Brain pericyte (primary cell): ENCODE measurements around the gene CLK4.
A peak's percentile ranks its signal among the peaks of the same experiment; 100 is the strongest.

Experiments
- DNase-seq: peaks from one replicate; pipeline ENCODE4 v3.0.0-alpha.2; 2012; ENCODE audit warnings: low read depth, low spot score

Gene CLK4

DNA sequence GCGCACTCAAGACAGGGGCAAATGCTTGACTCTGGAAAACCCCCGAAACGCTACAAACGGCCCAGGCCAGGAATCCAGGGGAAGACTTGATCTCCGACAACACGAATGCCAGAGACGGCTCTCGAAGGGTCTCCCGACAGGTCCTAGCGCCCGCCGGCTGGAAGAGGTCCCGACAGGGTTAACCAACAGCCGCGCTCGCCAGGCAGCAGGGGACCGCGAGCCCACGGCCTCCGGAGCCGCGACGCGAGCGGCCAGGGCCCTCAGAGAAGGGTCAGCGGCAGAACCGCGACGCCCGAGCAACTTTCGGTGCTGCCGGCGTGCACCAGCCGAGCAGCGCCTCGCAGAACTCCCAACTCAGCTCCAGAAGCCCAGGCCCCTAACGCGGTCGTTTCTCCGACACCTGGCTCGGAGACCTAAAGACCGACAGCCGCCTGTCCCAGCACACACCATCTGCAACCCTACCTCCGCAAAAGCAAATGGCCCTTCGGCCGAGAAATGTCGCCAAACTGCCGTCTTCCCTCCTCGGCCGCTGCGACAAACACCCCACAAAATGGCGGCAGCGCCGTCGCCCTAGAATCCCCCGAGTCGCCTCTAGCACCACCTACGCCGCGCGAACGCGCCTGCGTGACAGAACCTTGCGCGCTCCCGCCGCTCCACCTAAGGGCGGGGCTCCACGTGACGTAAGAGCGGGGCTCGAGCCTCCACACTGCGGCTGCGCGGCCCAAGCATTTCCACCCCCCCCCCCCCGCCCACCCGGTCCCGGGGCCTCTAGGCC, at the start of gene CLK4:
CLK4 (minus strand) TSS at position 567 of the 775 bp plus-strand sequence. CDS start 3,634 bp downstream, outside the sequence.
- peak; percentile 67 for DNase-seq

DNA sequence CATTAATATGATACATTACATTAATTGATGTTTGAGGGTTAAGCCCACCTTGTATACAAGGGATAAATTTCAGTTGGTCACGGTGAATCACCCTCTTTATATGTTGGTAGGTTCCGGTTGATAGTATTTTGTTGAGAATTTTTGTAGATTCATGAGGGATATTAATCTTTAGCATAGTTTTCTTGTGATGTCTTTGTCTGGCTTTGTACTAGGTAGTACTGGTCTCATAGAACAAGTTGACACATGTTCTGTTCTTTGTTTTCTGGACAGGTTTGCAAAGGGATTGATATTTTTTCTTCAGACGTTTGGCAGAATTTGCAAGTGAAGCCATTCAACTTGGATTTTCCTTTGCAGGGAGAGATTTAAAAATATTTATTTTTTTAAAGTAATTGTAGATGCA, 49.1 kb upstream of the CLK4 start:
- DNase-seq = no peak

DNA sequence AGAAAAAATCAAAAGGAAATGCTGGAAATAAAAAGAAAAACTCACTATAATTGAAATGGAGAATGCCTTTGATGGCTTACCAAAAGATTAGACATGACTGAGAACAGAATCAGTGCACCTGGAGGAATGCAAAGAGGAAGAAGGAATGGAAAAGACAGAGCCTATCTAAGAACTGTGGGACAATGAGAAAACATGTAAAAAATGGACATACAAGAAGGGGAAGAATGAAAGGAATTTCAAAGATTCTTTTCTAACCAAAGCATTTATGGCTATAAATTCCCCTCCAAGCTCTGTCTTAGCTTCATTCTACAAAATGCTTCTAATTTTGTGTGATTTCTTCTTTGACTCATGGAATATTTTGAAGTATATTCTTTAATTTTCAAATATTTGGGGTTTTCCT, 47.5 kb upstream of the CLK4 start:
- DNase-seq = no peak

DNA sequence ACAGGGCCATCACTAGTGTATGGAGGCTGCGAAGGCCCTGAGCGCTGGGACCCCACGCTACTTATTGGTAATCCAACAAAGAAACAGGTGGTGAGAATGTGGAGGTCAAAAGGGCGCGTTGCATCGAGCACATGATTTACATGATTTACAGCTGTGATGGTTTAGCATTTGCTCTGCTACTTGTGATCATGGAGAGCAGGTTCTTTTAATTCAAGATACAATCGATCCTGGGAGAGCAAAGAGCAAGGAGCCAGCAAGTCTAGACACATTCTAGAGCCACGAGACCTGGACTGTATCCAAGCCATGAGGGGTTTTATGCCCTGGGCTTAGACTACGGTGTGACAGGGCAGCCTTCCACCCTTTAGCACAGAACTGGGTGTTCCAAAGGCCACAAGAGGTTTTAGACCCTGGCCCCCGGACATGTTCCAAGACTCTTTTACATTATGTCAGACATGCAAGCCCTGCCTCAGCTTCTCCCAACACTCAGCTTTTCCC, 47.0 kb upstream of the CLK4 start:
- DNase-seq = no peak

DNA sequence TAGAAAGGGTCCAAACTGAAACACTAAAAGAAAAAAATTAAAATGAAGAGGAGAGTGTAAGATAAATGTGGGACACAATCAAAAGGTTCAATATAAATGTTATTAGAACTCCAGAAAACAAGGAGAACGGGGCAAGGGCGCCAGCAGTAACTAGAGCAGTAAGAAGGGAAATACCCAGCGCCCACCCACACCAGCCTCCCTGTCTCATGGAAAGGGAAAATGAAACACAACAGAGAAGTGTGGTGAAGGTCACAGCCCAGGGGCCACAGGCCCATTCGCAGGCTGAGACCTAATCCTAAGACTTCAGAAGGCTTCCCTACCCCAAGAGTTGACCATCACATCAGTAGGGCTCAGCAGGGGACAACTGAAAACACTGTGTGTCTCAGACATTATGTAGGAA, 45.8 kb upstream of the CLK4 start:
- DNase-seq = no peak

DNA sequence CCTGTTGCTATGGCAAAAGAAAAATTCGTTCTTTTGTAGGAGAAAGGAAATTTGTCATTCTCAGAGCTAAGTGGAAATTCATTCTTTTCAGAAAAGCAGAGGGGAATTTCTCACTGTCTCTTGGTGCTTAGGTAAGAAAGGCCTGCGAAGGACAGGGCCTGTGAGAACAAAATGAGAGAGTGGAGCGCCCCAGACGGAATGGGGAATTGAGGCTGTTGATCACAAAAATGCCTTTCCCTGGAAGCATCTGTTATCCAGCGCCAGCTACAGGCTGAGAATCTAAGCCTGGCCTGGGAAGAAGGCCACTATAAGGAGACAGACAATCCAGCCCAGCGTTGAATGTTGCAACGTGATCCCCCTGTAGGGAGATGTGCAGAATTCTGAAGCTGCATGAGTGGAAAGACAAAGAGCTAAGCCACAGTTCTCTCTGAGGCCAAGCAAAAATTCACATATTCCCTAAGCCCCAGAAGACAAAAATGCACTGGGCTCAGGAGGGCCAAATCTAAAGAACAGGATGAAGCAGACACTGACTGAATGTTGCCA, 44.8 kb upstream of the CLK4 start:
- DNase-seq = no peak

DNA sequence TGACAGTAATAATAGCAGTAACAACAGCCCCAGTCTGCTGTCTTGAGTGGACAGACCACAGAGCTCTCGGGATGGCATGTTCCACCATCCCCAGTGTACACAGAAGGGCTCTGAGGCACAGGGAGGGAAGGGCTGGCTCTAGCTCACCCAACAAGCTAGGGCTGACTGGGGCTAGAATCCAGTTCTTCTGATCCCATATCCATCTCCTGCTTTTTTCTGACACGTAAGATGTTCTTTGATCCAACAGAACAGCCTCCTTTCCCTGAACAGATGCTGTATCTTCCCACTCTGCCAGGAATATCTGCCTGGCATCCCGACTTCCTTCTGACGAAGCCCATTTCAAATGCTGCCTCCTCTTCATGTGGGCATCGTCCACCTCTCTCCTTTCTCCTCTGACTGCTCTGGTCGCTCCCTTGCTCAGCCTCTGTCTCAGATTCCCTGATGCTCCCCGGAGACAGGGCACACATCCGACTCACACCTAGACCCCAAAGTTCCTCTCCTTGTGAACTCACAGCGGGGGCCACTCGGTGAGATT, 43.6 kb upstream of the CLK4 start:
- no peak for DNase-seq

DNA sequence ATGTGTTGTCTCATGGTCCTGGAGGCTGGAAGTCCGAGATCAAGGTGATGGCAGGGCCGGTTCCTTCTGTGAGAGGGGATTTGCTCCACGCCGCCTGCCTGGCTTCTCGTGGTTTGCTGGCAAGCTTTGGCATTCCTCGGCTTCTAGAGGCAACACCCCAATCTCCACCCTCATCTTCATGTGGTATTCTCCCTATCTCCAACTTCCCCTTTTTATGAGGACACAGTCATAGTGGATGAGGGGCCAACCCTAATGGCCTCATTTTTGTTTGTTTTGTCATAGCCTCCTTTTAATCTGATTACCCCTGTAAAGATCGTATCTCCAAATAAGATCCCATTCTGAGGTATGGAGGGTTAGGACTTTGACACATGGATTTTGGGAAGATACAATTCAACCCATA, 41.7 kb upstream of the CLK4 start:
- no peak for DNase-seq

DNA sequence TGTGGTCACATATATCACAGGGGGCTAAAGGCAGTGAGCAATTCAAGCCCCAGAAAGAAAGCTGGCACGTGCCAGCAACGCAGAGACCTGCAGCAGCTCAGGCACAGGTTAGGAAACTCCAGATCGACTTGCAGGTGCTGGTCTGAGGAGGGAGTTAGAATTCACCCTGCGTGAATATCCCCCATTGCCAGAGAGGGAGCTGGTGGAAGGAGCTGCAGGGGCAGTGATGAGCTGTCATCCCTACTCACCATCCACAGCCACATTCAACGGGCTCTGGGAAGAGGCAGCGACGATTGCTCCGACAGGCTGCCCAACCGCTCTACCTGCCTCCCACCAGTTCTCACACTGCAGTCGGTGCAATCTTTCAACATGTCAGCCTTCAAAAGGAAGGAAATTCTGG, 40.8 kb upstream of the CLK4 start:
- no peak for DNase-seq

DNA sequence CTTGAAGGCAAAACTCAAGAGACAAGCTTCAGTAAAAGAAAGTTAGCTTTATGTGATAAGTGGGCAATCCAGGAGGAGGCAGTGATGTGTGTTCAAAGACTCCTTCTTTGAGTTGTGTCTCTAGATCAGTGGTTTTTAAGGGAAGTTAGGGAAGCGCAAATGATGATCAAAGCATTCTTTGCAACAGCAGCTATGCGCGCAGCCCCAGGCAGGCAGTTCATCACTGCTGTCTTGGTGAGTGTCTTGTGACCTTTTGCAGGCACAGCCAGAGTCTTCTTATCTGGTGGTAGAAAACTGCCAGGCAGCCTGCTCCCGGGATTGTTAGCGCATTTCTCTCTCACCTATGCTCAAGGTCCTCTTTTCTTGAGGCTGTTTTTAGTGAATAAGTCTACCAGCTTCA, 40.3 kb upstream of the CLK4 start:
- no peak for DNase-seq

DNA sequence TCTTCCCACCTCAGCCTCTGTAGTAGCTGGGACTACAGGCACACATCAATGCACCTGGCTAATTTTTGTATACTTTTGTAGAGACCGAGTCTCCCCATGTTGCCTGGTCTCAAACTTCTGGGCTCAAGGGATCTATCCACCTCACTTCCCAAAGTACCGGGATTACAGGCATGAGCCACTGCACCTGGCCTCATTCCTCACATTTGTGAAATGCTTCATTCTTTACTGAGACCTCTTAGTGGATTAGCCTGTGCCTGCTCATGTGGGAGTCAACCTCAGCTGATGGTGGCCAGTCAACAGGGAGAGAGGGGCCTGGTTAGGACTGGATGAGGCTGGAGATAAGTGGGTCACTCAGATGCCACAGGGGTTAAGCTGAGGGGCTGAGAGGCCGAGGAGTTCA, 37.3 kb upstream of the CLK4 start:
- DNase-seq = no peak

DNA sequence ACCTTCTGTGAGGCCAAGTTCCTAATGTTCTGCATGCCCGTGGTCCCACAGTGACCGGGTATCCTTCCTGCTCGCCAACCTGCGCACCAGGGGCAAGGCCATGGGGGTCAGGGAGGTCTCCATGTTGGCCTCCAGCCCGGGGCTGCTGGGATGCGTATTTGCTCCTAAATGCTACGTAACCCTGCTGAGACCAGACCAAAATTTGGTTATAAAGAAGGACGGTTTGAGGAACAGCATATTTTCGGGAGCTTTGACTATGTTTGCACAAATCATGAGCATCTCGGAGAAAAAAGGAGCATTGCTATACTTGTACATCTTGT, 35.7 kb upstream of the CLK4 start:
- no peak for DNase-seq

DNA sequence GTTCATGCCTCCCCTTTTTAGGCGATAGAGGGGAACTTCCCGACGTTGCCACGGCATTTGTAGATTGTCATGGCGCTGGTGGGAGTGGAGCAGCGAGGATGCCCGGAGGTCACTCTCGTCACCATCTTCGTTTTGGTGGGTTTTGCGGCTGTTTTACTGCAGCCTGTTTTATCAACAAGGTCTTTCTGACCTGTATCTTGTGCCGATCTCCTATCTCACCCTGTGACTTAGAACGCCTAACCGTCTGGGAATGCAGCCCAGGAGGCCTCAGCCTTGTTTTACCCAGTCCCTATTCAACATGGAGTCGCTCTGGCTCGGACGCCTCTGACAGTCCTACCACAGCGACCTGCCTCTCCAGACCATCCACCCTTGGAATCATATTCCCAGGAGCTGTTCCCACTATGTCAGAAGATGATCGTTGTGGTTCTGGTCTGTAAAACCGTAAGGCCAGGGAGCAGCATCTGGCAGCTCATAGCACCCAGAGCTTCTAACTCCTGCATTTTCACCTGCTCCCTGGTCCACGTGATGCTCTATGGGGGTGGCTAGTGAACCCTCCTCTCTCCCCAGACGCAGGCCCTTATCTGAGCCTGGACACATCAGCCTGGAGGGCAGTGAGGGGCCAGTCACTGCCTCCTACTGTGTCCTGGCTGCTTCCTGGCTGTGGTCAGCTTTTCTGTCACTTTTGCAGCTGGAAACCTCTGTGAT, 35.1 kb upstream of the CLK4 start:
- DNase-seq = no peak

DNA sequence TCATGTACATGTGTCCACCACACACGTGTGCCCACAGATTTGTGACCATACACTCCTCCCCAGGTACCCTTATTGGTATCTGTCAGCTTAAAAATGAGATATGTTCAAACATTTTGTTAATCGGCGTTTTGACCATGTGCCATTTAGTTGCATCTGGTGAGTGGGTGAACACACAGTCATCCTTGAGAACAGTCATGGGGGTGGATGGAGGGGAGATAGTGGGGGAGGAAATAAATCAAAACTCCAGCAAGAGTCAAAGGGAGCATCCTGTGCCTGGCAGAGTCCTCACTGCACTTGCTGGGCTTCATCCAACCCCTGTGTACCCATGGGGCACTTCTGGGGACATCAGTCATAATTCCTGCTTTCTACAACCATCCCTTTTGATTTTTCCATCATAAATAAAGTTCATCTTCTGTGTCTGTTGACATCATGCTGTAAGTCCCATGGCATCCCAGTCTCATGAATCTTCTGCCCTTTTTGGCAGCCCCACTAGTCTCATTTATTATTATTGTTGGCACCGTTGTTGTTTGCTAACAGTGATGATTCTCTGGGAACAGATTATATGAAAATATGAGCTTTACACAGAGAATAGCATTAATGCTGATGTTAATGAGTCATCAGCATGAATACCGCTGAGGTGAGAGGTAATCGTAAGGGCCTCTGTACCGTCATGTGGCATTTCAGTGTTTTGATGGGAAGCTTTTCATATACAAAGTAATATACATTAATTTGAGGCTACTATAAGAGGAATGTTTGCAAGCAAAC, 24.4 kb upstream of the CLK4 start:
- peak; percentile 70 for DNase-seq

DNA sequence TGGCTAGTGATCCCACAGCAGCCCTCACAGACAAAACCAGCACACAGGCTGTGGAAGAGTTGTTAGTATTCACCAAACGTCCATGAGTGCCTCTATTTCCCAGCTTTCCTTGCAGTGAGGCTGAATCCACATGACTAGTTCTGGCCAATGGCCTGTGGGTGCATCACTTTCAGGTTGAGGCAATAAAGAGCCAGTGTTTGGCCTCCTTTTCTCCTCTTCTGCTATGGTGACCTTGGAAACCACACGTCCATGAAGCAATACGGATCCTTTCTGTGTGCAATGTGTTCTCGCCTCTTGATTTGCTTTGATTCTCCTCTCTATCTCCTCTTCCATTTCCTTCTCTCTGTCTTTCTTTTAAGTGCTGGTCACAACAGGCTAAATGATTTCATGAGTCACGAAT, 23.4 kb upstream of the CLK4 start:
- no peak for DNase-seq

DNA sequence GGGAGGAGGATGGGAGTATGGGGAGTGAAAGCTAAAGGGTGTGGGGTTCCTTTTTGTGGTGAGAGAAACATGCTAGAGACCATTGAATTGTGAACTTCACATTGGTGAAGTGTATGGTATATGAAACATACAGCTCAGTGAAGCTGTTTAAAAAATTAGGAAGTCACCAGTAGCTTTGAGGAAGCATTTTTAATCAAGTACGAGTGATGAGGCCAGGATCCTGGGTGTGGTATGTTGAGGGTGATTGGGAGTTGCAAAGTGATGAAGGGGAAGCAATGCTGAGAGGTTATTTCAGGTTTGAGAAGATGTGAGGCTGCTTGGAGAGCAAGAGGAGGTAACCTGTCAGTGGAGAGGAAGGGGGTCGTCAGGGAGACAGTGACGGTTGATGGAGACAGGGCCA, 22.7 kb upstream of the CLK4 start:
- DNase-seq = no peak

DNA sequence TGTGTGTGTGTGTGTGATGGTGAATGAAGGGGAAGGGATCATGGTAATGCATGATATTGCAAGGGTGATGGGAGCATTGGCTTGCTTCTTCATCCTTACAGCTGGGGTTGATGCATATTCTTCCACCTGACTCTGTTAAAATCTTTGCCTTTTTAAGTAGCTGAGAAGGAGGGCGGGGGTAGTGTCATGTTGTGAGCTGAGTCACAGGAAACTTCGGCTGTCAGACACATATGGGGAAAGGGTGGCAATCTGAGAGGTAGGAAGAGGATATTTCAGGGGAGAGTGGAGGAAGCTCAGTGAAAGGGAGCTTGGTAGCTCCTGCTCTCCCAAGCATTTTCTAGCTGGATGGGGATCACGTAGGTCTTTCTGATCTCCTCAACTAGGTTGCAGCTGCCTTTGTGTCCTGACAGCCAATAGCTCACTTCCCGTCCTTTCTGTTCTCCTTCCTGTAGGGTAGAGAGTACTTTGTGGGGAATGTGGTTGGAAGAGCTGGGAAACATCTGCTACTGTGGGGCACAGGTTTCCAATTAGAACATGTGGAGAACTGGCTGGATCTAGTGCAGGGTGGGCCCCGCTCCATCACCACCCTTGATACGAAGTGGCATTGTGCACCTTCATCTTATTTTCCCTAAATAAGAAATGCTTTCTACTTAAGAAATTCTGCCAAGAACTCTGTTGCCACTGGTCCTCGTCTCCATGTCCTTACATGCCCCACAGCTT, 18.1 kb upstream of the CLK4 start:
- no peak for DNase-seq

DNA sequence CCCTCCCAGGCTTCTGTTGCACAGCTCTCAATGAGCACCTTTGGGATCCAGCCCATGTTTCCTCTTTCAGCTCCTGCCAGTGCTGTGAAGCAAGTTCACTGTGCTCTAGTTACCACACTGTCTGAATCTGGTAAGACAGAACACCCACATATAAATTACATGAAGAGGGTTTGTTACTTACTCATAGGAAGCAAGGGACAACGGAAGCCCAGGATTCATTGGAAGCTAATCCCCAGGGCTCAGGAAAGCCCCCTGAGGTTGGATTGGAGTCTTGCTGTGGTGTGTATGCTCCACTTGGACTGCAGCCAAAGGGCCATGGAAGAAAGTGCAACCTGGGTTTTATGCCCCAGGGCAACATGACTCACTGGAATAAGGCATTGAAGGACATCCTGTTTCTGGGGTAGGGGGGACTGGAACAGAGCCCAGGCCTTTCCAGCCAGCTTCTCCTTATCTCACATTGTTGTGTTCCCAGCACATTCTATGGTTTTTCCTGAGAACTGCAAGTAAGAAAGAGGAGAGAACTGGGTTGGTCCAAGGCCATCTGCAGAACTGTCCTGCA, 15.6 kb upstream of the CLK4 start:
- DNase-seq = no peak

DNA sequence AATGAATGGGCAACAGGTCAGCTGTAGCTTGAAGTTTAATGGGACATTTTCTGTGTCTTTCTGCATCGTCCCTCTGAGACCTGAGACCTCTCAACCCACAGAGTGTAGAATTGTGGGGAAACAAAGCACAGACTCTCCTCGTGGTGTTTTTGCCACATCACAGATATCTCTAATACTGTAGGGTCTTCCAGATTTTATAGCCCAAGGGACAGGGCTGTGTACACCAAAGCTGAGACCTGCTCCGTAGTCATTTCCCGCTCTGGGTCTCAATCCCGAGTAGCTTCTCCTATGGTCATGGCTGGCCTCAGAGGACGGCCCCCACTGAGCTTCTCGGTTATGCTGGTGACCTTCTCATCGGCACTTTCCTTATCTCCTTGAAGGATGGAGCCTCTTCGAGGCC, 14.9 kb upstream of the CLK4 start:
- no peak for DNase-seq

DNA sequence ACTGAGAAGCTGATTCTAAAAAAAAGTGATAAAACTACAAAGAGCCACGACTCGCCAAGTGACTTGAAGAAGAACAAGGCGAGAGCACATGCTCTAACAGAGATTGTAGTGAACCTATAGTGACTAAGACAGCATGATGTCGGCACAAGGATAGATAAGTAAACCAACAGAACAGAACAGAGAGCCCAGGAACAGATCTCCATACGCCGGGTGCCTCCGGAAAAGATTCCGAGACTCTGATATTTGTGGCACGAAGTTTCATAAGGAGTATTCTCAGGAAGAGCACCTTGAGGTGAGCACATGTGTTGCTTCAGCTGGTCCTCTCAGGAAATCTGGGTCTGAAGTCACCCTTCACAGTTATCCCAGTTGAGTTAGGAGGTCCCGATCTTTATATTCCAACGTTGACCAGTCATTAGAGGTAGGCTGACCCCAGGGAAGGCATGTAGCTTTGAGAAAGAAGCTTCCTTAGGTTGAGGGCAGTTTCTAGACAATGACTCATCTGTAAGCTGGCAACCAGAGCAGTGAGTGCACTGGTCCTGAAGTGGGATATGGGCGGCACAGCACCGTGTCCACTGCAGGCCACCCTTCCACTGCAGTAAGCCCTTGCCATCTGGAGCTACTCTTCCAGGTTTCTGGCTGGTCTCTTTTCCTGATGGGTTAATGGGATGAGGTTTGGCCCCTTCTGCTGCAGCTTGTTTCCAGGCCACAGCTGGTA, 13.6 kb upstream of the CLK4 start:
- DNase-seq = no peak
